Measurements from ENCODE around the gene MYH15.

Gene MYH15

DNA sequence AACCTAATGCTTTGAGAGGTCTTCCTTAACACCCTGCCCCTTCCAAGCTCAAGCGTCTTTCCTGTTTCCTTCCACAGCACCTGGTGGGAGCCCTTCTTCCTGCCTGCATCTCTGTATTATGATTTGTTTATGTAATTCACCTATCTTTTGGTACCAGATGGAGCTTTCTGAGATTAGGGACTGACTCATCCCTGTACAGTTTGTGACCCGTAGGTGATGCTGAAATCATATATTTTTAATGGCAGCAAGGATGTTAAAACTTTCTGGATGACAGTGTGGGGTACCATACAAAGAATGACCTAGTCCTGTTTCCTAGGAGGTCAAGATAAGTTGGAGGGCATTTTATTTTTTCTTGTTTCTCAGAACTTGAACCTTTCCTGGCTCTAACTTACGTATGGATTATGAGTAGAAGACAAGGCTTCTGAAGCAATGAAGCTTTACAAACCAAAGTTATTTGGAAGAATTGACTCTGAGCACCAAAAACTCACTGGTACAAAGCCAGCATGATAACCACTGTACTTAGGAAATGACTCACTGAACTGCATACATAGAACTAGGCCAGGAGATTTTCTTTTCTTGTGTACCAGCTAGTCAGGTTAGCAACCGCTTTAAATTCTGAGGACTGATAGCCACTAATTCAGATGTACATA, 167.4 kb downstream of the MYH15 start:
- POLR2A ChIA-PET = no interaction called here

DNA sequence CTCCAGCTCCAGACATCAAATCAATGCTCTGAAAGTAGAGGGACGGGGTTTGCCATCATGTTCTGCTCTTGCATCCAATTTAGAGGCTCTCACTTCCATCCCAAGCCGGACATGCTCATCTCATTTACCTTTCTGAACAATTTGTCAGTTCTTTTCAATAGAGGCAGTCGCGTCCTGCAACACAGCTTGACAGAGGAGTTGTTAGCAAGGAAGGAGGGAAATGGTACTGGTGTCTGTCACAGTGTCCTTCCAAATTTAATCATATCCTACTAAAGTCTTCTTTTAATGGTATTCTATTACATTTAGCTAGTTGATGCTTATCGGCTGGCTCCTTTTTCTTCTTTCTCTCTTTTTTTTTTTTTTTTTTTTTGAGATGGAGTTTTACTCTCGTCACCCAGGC, 168.5 kb downstream of the MYH15 start:
- DNase-seq (ENCODE audit: extremely low spot score) = no peak
- ChIA-PET CTCF (no interaction called here), POLR2A (no interaction called here)
- TF ChIP-seq BHLHE40 (IDR thresholded peaks at IDR 0.05; ENCODE audit: borderline replicate concordance) = no peak
- no peak for TF ChIP-seq TARDBP (IDR thresholded peaks at IDR 0.05)
- TF ChIP-seq NFRKB (IDR thresholded peaks at IDR 0.05) = no peak
- no peak for TF ChIP-seq L3MBTL2 (conservative IDR thresholded peaks at IDR 0.05)
- TF ChIP-seq, protein P1, sequence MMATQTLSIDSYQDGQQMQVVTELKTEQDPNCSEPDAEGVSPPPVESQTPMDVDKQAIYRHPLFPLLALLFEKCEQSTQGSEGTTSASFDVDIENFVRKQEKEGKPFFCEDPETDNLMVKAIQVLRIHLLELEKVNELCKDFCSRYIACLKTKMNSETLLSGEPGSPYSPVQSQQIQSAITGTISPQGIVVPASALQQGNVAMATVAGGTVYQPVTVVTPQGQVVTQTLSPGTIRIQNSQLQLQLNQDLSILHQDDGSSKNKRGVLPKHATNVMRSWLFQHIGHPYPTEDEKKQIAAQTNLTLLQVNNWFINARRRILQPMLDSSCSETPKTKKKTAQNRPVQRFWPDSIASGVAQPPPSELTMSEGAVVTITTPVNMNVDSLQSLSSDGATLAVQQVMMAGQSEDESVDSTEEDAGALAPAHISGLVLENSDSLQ (IDR thresholded peaks at IDR 0.05) = no peak
- TF ChIP-seq SUZ12 (IDR thresholded peaks at IDR 0.05) = no peak
- TF ChIP-seq HDGF (IDR thresholded peaks at IDR 0.05; ENCODE audit: borderline replicate concordance) = no peak
- no peak for TF ChIP-seq SP1 (IDR thresholded peaks at IDR 0.05)
- TF ChIP-seq CTBP1 (IDR thresholded peaks at IDR 0.05; ENCODE audit: borderline replicate concordance) = no peak
- no peak for TF ChIP-seq FOXA1 (IDR thresholded peaks at IDR 0.05)
- no peak for TF ChIP-seq FOXK2 (IDR thresholded peaks at IDR 0.05)
- no peak for TF ChIP-seq ZNF384 (IDR thresholded peaks at IDR 0.05)
- no peak for TF ChIP-seq ARNT (IDR thresholded peaks at IDR 0.05)

More for the DNA sequence above, 167.4 kb downstream of the MYH15 start:
- CTCF ChIA-PET = no interaction called here
- no peak for DNase-seq (ENCODE audit: extremely low spot score)
- TF ChIP-seq CTBP1 (IDR thresholded peaks at IDR 0.05; ENCODE audit: borderline replicate concordance) (no peak), BHLHE40 (IDR thresholded peaks at IDR 0.05; ENCODE audit: borderline replicate concordance) (no peak), HDGF (IDR thresholded peaks at IDR 0.05; ENCODE audit: borderline replicate concordance) (no peak), ELF4 (IDR thresholded peaks at IDR 0.05) (no peak), ZNF384 (IDR thresholded peaks at IDR 0.05) (no peak), L3MBTL2 (conservative IDR thresholded peaks at IDR 0.05) (no peak), FOXK2 (IDR thresholded peaks at IDR 0.05) (no peak), ARNT (IDR thresholded peaks at IDR 0.05) (no peak), LEF1 (IDR thresholded peaks at IDR 0.05; ENCODE audit: borderline replicate concordance) (no peak), FOXA1 (IDR thresholded peaks at IDR 0.05) (no peak), NFRKB (IDR thresholded peaks at IDR 0.05) (no peak), SUZ12 (IDR thresholded peaks at IDR 0.05) (no peak), SP1 (IDR thresholded peaks at IDR 0.05) (no peak)
- TF ChIP-seq, protein P1 (IDR thresholded peaks at IDR 0.05) = no peak

DNA sequence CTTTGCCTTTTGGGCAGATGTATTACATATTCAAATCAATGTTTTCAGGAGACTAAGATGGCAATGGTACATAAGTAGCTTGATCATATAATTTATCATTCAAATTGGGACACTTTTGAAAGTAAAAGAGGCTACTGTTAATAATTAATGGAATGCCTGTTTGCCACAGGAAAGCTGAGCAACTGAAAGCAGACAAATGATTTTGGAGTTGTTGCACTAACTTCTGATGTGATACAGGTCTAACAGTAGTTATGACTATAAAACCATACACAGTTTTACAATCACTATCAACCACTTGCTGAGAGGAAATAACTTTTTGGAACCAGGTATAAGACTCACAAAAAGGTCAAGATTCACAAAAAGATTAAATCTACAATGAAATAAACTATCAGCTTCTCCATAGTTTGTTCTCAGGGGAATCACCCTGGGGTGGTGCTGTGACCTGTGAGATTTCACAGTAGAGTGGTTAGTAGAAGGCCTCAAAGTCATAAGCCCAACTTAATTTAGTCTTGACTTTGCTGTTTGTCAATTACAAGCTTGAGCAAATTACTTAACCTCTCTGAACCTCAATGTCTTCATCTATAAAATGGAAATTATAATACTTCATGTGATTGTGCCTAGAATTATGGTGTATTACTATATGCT, 171.4 kb downstream of the MYH15 start:
- ChIA-PET POLR2A (no interaction called here), CTCF (no interaction called here)
- TF ChIP-seq ARNT (IDR thresholded peaks at IDR 0.05) = no peak
- no peak for TF ChIP-seq FOXK2 (IDR thresholded peaks at IDR 0.05)
- TF ChIP-seq HDGF (IDR thresholded peaks at IDR 0.05; ENCODE audit: borderline replicate concordance) = no peak
- TF ChIP-seq FOXA1 (IDR thresholded peaks at IDR 0.05) = no peak
- no peak for TF ChIP-seq ELF4 (IDR thresholded peaks at IDR 0.05)
- TF ChIP-seq, protein P1 (IDR thresholded peaks at IDR 0.05) = no peak
- TF ChIP-seq CTBP1 (IDR thresholded peaks at IDR 0.05; ENCODE audit: borderline replicate concordance) = no peak
- no peak for TF ChIP-seq FOXM1 (IDR thresholded peaks at IDR 0.05; ENCODE audit: borderline replicate concordance)
- no peak for TF ChIP-seq SUZ12 (IDR thresholded peaks at IDR 0.05)
- no peak for TF ChIP-seq LEF1 (IDR thresholded peaks at IDR 0.05; ENCODE audit: borderline replicate concordance)
- TF ChIP-seq ZNF384 (IDR thresholded peaks at IDR 0.05) = no peak
- TF ChIP-seq L3MBTL2 (conservative IDR thresholded peaks at IDR 0.05) = no peak
- DNase-seq (ENCODE audit: extremely low spot score) = no peak

DNA sequence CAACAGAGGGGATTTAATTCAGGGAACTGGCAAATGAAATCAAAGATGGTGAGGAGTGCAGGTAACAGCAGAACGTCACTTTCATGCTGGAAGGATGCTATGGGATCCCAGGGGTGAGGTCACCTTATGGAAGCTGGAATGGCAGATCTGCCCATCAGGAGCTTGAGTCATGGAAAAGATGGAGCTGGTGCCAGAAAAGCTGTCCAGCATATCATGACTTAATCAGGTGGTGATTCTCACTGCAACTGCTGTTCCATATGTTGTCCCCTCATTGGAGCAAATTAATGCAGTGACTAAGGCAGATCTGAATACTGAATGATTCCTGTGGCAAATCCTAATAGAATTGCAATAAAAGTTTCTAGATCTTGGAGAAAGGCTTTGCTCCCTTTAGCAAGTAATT, 175.7 kb downstream of the MYH15 start:
- CTCF ChIA-PET = no interaction called here
- TF ChIP-seq, protein P1 (IDR thresholded peaks at IDR 0.05) = no peak
- TF ChIP-seq HDGF (IDR thresholded peaks at IDR 0.05; ENCODE audit: borderline replicate concordance) (no peak), L3MBTL2 (conservative IDR thresholded peaks at IDR 0.05) (no peak), ELF4 (IDR thresholded peaks at IDR 0.05) (no peak), FOXM1 (IDR thresholded peaks at IDR 0.05; ENCODE audit: borderline replicate concordance) (no peak), LEF1 (IDR thresholded peaks at IDR 0.05; ENCODE audit: borderline replicate concordance) (no peak), TARDBP (IDR thresholded peaks at IDR 0.05) (no peak), FOXK2 (IDR thresholded peaks at IDR 0.05) (no peak), SUZ12 (IDR thresholded peaks at IDR 0.05) (no peak), NFRKB (IDR thresholded peaks at IDR 0.05) (no peak), CTBP1 (IDR thresholded peaks at IDR 0.05; ENCODE audit: borderline replicate concordance) (no peak), SP1 (IDR thresholded peaks at IDR 0.05) (no peak), ARNT (IDR thresholded peaks at IDR 0.05) (no peak), ZNF384 (IDR thresholded peaks at IDR 0.05) (no peak), BHLHE40 (IDR thresholded peaks at IDR 0.05; ENCODE audit: borderline replicate concordance) (no peak), FOXA1 (IDR thresholded peaks at IDR 0.05) (no peak)
- no peak for DNase-seq (ENCODE audit: extremely low spot score)
- POLR2A ChIA-PET = no interaction called here

DNA sequence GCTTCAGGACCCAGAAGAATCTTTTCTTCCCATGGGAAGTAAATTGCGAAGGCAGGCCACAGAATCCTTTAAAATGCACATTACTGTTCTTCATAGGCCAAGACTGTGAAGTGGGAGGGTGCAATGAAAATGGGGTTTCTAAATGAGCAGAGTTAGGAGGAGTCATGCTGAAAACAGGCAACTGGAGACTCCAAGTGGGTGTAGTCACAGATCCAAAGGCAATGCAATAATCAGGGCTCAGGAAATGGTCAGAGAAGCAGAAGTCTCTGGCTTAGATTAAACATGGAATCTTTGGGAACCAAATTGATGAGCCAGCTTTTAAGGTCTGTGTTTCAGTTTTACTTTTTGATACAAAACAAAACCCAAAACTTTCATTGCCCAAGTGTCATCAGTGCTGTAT, 176.4 kb downstream of the MYH15 start:
- TF ChIP-seq ZNF384 (IDR thresholded peaks at IDR 0.05) (no peak), CTBP1 (IDR thresholded peaks at IDR 0.05; ENCODE audit: borderline replicate concordance) (no peak), HDGF (IDR thresholded peaks at IDR 0.05; ENCODE audit: borderline replicate concordance) (no peak), FOXK2 (IDR thresholded peaks at IDR 0.05) (no peak), FOXA1 (IDR thresholded peaks at IDR 0.05) (no peak), TARDBP (IDR thresholded peaks at IDR 0.05) (no peak), NFRKB (IDR thresholded peaks at IDR 0.05) (no peak)
- TF ChIP-seq, protein P1 (IDR thresholded peaks at IDR 0.05) = no peak
- ChIA-PET CTCF (no interaction called here), POLR2A (no interaction called here)
- DNase-seq (ENCODE audit: extremely low spot score) = no peak
